ENCODE data around the gene KCNH6.
A peak's percentile ranks its signal among the peaks of the same experiment; 100 is the strongest.

Gene KCNH6

DNA sequence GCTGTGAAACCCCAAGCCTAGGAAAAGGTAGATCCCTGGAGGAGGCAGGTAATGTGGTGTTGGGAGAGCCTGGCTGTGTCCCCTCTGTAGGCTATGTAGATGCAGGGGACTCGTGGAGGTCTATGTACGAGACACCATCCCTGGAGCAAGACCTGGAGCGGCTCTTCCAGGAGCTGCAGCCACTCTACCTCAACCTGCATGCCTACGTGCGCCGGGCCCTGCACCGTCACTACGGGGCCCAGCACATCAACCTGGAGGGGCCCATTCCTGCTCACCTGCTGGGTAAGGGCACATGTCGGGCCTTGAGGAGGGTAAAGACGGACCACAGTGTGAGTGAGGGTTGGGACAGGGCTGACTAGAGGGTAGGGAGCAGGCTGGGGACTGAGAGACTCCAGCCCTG, 34.3 kb upstream of the KCNH6 start:
- DNase-seq (ENCODE audit: low spot score) = no peak

DNA sequence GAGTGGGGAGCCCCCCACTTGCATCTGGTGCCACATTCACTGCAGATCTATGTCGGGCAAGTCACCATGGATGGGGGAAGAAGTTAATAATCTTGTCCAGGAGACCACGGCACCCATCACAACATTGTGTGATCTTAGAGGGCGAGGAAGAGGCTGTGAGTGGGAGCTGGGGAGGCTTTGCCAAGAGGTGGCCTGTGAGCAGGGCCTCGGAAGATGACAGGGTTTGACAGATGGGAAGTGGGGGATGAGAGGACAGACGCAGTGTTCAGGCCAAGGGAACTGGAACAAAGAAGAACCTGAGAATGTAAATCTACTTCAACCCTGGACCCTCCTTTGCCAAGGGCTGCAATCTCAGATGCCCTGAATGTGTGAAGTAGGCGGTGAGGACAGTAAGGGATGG, 33.9 kb upstream of the KCNH6 start:
- DNase-seq (ENCODE audit: low spot score) = no peak

- DNase-seq (ENCODE audit: low spot score) = no peak
Measured at GRCh38 chr17:63490329-63490728, 32.8 kb upstream of the KCNH6 start.

GRCh38 chr17:63490858-63491400, 32.2 kb upstream of the KCNH6 start:
- DNase-seq (ENCODE audit: low spot score) = no peak

- no peak for DNase-seq (ENCODE audit: low spot score)
Measured at GRCh38 chr17:63491413-63491812, 31.7 kb upstream of the KCNH6 start.

- DNase-seq (ENCODE audit: low spot score) = no peak
Measured at GRCh38 chr17:63491977-63492618, 31.1 kb upstream of the KCNH6 start.

- DNase-seq (ENCODE audit: low spot score) = no peak
Measured at GRCh38 chr17:63492940-63493339, 30.2 kb upstream of the KCNH6 start.

DNA sequence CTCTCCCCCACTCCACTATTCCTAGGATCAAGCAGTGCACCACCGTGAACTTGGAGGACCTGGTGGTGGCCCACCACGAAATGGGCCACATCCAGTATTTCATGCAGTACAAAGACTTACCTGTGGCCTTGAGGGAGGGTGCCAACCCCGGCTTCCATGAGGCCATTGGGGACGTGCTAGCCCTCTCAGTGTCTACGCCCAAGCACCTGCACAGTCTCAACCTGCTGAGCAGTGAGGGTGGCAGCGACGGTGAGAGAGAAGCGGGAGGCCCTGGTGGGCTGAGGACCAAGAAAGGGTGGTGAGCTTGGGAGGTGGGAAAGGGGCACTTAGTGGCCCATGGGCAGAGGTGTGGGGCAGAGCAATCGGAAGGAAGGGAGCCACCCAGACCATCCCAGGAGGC, 29.7 kb upstream of the KCNH6 start:
- no peak for DNase-seq (ENCODE audit: low spot score)

GRCh38 chr17:63494300-63494928, 28.7 kb upstream of the KCNH6 start:
- peak; percentile 71 for DNase-seq (ENCODE audit: low spot score)

- no peak for DNase-seq (ENCODE audit: low spot score)
Measured at GRCh38 chr17:63495491-63495890, 27.7 kb upstream of the KCNH6 start.

GRCh38 chr17:63496177-63496576, 27.0 kb upstream of the KCNH6 start:
- DNase-seq (ENCODE audit: low spot score) = no peak

GRCh38 chr17:63496663-63497400, 26.3 kb upstream of the KCNH6 start:
- no peak for DNase-seq (ENCODE audit: low spot score)

DNA sequence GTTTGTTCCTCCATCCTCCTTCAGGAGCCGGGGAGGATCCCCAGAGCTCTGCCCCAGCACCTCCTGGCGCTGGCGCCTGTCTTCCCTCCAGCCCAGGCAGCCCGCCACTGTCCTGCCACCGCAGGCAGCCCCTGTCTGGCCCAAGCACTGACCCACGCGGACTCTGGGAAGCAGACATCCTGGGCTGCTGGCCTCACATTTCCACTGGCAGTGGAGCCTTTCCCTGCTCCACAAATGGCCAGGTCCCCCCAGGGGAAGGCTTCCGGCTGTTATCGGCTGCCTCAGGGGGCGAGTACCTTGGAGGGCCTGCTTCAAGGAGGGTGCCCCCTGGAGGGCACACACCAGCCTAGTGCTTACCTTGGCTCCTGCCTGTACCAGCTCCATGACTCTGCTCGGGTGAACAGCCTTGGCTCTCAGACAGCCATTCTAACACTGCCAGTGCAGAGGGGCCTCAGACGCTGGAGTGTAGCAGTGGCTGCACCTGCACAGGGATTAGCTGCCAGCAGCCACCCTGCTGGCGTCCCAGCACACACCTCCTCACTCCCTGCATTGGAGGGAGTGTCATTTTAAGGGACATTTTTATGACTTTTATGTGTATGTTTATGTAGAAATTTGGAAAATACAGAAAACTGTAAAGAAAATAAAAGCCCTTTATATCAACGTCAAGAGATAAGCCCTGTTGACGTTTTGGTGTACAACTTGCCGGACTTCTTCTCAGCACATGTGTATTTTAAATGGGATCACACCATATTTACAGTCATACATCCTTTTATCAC, 25.3 kb upstream of the KCNH6 start:
- DNase-seq (ENCODE audit: low spot score) = peak; percentile 39

DNA sequence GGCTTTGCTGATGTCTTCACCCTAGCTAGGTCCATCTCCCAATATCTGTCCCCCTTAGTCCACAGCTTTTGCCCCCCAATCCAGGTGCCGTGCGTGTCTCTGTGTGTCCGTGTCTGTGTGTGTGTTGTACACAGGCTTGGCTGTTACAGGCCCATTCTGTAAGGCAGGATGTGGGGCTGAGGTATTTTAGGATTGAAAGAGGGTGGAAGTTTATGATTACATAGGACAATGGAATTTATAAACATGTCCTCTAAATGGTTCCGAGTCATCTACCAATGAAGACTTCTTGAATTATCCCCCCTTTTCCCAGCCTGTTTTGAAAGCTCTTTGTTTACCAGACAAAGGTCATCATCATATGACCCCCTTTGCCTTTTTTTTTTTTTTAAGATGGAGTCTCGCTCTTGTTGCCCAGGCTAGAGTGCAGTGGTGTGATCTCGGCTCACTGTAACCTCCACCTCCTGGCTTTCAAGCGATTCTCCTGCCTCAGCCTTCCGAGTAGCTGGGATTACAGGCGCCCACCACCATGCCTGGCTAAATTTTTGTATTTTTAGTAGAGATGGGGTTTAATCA, 24.4 kb upstream of the KCNH6 start:
- no peak for DNase-seq (ENCODE audit: low spot score)

DNA sequence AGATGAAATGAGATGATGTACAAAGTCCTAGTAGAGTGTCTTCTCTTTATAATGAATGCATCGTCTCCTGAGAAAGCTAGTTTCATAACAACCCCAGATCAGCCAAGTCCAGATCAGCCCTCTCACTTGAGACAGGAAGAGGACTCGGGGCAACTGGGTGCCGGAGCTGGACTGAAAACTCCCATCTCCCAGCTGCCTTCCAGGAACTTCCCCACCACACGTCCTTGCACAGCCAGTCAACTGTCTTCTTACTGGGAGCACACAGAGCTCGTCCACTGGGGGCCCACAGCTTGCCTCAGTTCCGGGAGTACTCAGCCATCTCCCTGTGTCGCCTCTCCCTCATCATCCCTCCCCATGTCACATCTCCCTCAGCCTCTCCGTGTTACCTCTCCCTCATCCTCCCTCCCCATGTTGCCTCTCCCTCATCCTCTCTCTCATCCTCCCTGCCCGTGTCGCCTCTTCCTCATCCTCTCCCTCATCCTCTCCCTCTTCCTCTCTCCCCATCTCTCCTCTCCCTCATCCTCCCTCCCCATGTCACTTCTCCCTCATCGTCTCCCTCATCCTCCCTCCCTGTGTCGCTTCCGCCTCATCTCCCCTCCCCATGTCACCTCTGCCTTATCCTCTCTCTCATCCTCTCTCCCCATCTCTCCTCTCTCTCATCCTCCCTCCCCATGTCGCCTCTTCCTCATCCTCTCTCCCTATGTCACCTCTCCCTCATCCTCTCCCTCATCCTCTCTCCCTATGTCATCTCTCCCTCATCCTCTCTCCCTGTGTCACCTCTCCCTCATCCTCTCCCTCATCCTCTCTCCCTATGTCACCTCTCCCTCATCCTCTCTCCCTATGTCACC, 22.4 kb upstream of the KCNH6 start:
- no peak for DNase-seq (ENCODE audit: low spot score)

GRCh38 chr17:63503341-63503705, 19.8 kb upstream of the KCNH6 start:
- no peak for DNase-seq (ENCODE audit: low spot score)

GRCh38 chr17:63504261-63504660, 18.9 kb upstream of the KCNH6 start:
- DNase-seq (ENCODE audit: low spot score) = no peak

- DNase-seq (ENCODE audit: low spot score) = no peak
Measured at GRCh38 chr17:63505341-63505740, 17.8 kb upstream of the KCNH6 start.

GRCh38 chr17:63506627-63507026, 16.5 kb upstream of the KCNH6 start:
- DNase-seq (ENCODE audit: low spot score) = no peak

DNA sequence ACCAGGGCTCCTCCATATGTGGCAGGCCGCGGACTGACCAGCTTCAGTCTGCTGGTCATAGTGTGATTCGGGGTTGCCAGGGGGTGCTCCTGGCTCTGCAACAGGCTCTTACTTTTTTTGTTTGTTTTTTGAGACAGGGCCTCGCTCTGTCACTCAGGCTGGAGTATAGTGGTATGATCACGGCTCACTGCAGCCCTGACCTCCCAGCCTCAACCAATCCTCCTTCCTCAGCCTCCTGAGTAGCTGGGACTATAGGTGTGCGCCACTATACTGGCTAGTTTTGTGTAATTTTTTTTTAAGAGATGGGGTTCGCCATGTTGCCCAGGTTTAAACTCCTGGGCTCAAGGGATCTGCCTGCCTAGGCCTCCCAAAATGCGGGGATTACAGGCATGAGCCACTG, 11.8 kb upstream of the KCNH6 start:
- DNase-seq (ENCODE audit: low spot score) = no peak

DNA sequence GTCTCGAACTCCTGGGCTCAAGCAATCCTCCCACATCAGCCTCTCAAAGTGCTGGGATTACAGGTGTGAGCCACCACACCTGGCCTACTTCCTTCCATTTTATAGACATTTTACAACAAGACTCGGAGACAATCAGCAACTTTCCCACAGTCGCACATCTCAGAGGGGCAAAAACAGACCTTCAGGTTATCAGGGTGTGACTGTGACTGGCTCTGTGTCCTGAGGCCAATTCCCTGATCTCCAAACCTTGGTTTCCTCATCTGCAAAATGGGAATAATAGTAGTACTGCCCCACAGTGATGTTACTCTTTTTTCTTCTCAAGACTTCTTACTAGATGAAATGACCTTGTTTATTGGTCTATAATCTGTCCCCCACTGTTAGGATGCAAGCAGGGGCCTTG, 10.8 kb upstream of the KCNH6 start:
- DNase-seq (ENCODE audit: low spot score) = no peak

All from kidney tubule cell (primary cell).